H9 (cell line): ENCODE data around the gene MAN1A2. TPM values are rescaled to one million over a fixed set of nuclear protein-coding genes. Genes with fewer than 3 reads are reported as not detected.

Source experiments
- DNase-seq: peaks from one replicate; pipeline ENCODE4 v3.0.0-alpha.2; 2017
- H2AFZ ChIP-seq: one replicate; pipeline ENCODE4 v1.6.1; 2013; ENCODE audit warnings: mild to moderate bottlenecking, low read length, control low read depth, moderate library complexity
- H2AK5ac ChIP-seq: 2 replicates; pipeline ENCODE4 v1.6.1; 2013; ENCODE audit warnings: low read length, control low read depth, mixed read lengths; ENCODE audit not compliant: insufficient read length
- H2BK120ac ChIP-seq: one replicate; pipeline ENCODE4 v1.6.1; 2013; ENCODE audit warnings: low read depth, mild to moderate bottlenecking, low read length, control low read depth, inconsistent platforms; ENCODE audit not compliant: poor library complexity, severe bottlenecking
- H2BK12ac ChIP-seq: 2 replicates; pipeline ENCODE4 v1.6.1; 2013; ENCODE audit warnings: low read length, control low read depth, mixed read lengths, low read depth; ENCODE audit not compliant: insufficient read length
- H2BK15ac ChIP-seq: 2 replicates; pipeline ENCODE4 v1.6.1; 2013; ENCODE audit warnings: low read depth, low read length, control low read depth
- H2BK20ac ChIP-seq: one replicate; pipeline ENCODE4 v1.6.1; 2013; ENCODE audit warnings: low read depth, mild to moderate bottlenecking, low read length, control low read depth, inconsistent platforms; ENCODE audit not compliant: poor library complexity, severe bottlenecking
- H2BK5ac ChIP-seq: 2 replicates; pipeline ENCODE4 v1.6.1; 2013; ENCODE audit warnings: low read length, control low read depth, mixed read lengths; ENCODE audit not compliant: insufficient read length
- H3K14ac ChIP-seq: 2 replicates; pipeline ENCODE4 v1.6.1; 2013; ENCODE audit warnings: low read length, control low read depth; ENCODE audit not compliant: insufficient read depth
- H3K18ac ChIP-seq: 2 replicates; pipeline ENCODE4 v1.6.1; 2013; ENCODE audit warnings: low read depth, mild to moderate bottlenecking, mixed read lengths, low read length, control low read depth; ENCODE audit not compliant: insufficient read length
- H3K23ac ChIP-seq: 2 replicates; pipeline ENCODE4 v1.6.1; 2013; ENCODE audit warnings: low read length, control low read depth, mixed read lengths, low read depth; ENCODE audit not compliant: insufficient read length
- H3K23me2 ChIP-seq: 2 replicates; pipeline ENCODE4 v1.6.1; 2013; ENCODE audit warnings: low read depth, mild to moderate bottlenecking, mixed read lengths, low read length, control low read depth; ENCODE audit not compliant: insufficient read length, poor library complexity, severe bottlenecking
- H3K27ac ChIP-seq: 2 replicates; pipeline ENCODE4 v1.5.1; 2013; ENCODE audit warnings: low read length, control low read depth, mixed read lengths, low read depth; ENCODE audit not compliant: insufficient read length
- H3K27me3 ChIP-seq: 2 replicates; pipeline ENCODE4 v1.6.1; 2013; ENCODE audit warnings: low read length, control low read depth, inconsistent platforms; ENCODE audit not compliant: insufficient read depth
- H3K4ac ChIP-seq: 2 replicates; pipeline ENCODE4 v1.6.1; 2013; ENCODE audit warnings: low read depth, mild to moderate bottlenecking, control low read depth, inconsistent platforms, low read length, moderate library complexity
- H3K4me1 ChIP-seq: 2 replicates; pipeline ENCODE4 v1.6.1; 2013; ENCODE audit warnings: low read length, control low read depth, inconsistent platforms; ENCODE audit not compliant: insufficient read depth
- H3K4me2 ChIP-seq: 2 replicates; pipeline ENCODE4 v1.6.1; 2013; ENCODE audit warnings: low read length, control low read depth, mixed read lengths; ENCODE audit not compliant: insufficient read length, insufficient read depth
- H3K56ac ChIP-seq: 2 replicates; pipeline ENCODE4 v1.6.1; 2013; ENCODE audit warnings: low read depth, mild to moderate bottlenecking, mixed read lengths, low read length, control low read depth; ENCODE audit not compliant: insufficient read length
- H3K79me1 ChIP-seq: 2 replicates; pipeline ENCODE4 v1.6.1; 2013; ENCODE audit warnings: low read depth, mild to moderate bottlenecking, moderate library complexity, low read length, control low read depth, inconsistent platforms; ENCODE audit not compliant: insufficient read depth, poor library complexity, severe bottlenecking
- H3K79me2 ChIP-seq: 2 replicates; pipeline ENCODE4 v1.6.1; 2013; ENCODE audit warnings: low read length, control low read depth, inconsistent platforms; ENCODE audit not compliant: insufficient read depth
- H3K9ac ChIP-seq: 2 replicates; pipeline ENCODE4 v1.6.1; 2013; ENCODE audit warnings: low read length, control low read depth, mixed read lengths; ENCODE audit not compliant: insufficient read length; ENCODE audit errors: extremely low read depth
- H3K9me3 ChIP-seq: one replicate; pipeline ENCODE4 v1.6.1; 2013; ENCODE audit warnings: low read depth, low read length, inconsistent platforms; ENCODE audit not compliant: control insufficient read depth
- H3T11ph ChIP-seq: one replicate; pipeline ENCODE4 v1.6.1; 2013; ENCODE audit warnings: mild to moderate bottlenecking, low read length, control low read depth, inconsistent platforms
- H4K20me1 ChIP-seq: one replicate; pipeline ENCODE4 v1.6.1; 2013; ENCODE audit not compliant: control insufficient read depth, insufficient read length, insufficient read depth
- H4K5ac ChIP-seq: 2 replicates; pipeline ENCODE4 v1.6.1; 2013; ENCODE audit warnings: low read depth, mild to moderate bottlenecking, mixed read lengths, low read length, control low read depth; ENCODE audit not compliant: insufficient read length
- H4K8ac ChIP-seq: replicated peaks from 2 replicates; pipeline ENCODE4 v1.6.1; 2013; ENCODE audit warnings: low read length, control low read depth, mixed read lengths, low read depth; ENCODE audit not compliant: insufficient read length
- H4K91ac ChIP-seq: 2 replicates; pipeline ENCODE4 v1.6.1; 2013; ENCODE audit warnings: low read depth, mild to moderate bottlenecking, moderate library complexity, mixed read lengths, low read length, control low read depth; ENCODE audit not compliant: insufficient read length
- H3K27ac Mint-ChIP-seq, 3 experiments: 2 replicates in 2 of 3; 3 replicates in 1 of 3; pipeline ENCODE4 v1.8.0; 2020 to 2021; ENCODE audit warnings: mixed read lengths in 3 of 3, mild to moderate bottlenecking in 1 of 3, moderate library complexity in 1 of 3
- H3K27me3 Mint-ChIP-seq: 2 replicates; pipeline ENCODE4 v1.8.0; 2021; ENCODE audit warnings: low read depth, mild to moderate bottlenecking, moderate library complexity, mixed read lengths
- H3K36me3 Mint-ChIP-seq, 3 experiments: 2 replicates in 2 of 3; 3 replicates in 1 of 3; pipeline ENCODE4 v1.8.0; 2020 to 2021; ENCODE audit warnings: low read depth in 3 of 3, mixed read lengths in 3 of 3; ENCODE audit not compliant: insufficient read depth in 1 of 3
- H3K4me1 Mint-ChIP-seq, 2 experiments: 2 replicates each; pipeline ENCODE4 v1.8.0; 2020; ENCODE audit warnings: mixed read lengths in 2 of 2
- H3K4me3 Mint-ChIP-seq, 2 experiments: 2 replicates in 1 of 2; 3 replicates in 1 of 2; pipeline ENCODE4 v1.8.0; 2020 to 2021; ENCODE audit warnings: mild to moderate bottlenecking in 2 of 2, mixed read lengths in 2 of 2, moderate library complexity in 1 of 2
- H3K9me3 Mint-ChIP-seq, 2 experiments: 2 replicates in 1 of 2; 3 replicates in 1 of 2; pipeline ENCODE4 v1.8.0; 2020; ENCODE audit warnings: mild to moderate bottlenecking in 2 of 2, mixed read lengths in 2 of 2, moderate library complexity in 1 of 2
- CTCF ChIP-seq: fragments of 200-600 bp; sonication (generic); conservative IDR thresholded peaks from 3 replicates; pipeline ENCODE4 v1.8.0; 2021; ENCODE audit warnings: antibody characterized with exemption, mild to moderate bottlenecking
- WGBS: extraction: QIAGEN DNeasy Blood & Tissue Kit; methylation state at CpG from one replicate; pipeline ENCODE4 v1.1.7; 2013; ENCODE audit warnings: missing lambda C conversion rate, low lambda C conversion rate, mixed read lengths; ENCODE audit not compliant: insufficient read length; ENCODE audit errors: extremely low coverage; 5-methylcytosine and 5-hydroxymethylcytosine counted together
- total RNA-seq: library from RNA; stranded (reverse); gene quantifications from 2 replicates; pipeline ENCODE4 v1.2.1, GENCODE V29; 2021

The MAN1A2 gene
- total RNA-seq, 1 experiment from 2014 or later: 24.0 TPM

GRCh38 chr1:117567435-117567834, 200.2 kb downstream of the MAN1A2 start:
- no peak overlapping the region for H2BK5ac ChIP-seq
- no peak overlapping the region for H2BK120ac ChIP-seq
- no peak overlapping the region for H4K8ac ChIP-seq
- H3K79me2 ChIP-seq: no peaks in the 10 kb centered on the region
- H4K20me1 ChIP-seq: no peaks in the 10 kb centered on the region
- no peak overlapping the region for H3K18ac ChIP-seq
- Mint-ChIP-seq H3K9me3 (no peaks in the 10 kb centered on the region), H3K27me3 (peaks cover 1% of the 10 kb centered on the region; the same call in 1 of the 2 replicates), H3K27ac (no peak overlapping the region), H3K4me1 (peaks cover 0 to 3% of the 10 kb centered on the region in 2 experiments; a peak in 1 of 4 replicates), H3K36me3 (no peaks in the 10 kb centered on the region; a peak in 1 of 7 replicates), H3K4me3 (no peak overlapping the region)
- no peak overlapping the region for H2AFZ ChIP-seq
- H3K23me2 ChIP-seq: no peaks in the 10 kb centered on the region
- TF ChIP-seq CTCF: no peak
- H3K27me3 ChIP-seq: no peaks in the 10 kb centered on the region
- no peak overlapping the region for H3K23ac ChIP-seq
- no peak overlapping the region for H3K56ac ChIP-seq
- DNase-seq: no peak
- no peak overlapping the region for H3K9ac ChIP-seq
- no CpG with 5 or more reads among the region's 10 CpGs for WGBS
- no peak overlapping the region for H2BK20ac ChIP-seq
- H3K27ac ChIP-seq: no peak overlapping the region
- no peak overlapping the region for H3T11ph ChIP-seq
- no peak overlapping the region for H3K4ac ChIP-seq
- no peak overlapping the region for H3K4me2 ChIP-seq
- no peak overlapping the region for H2AK5ac ChIP-seq
- H4K5ac ChIP-seq: no peak overlapping the region
- H3K79me1 ChIP-seq: no peaks in the 10 kb centered on the region
- H3K9me3 ChIP-seq: no peaks in the 10 kb centered on the region
- H3K4me1 ChIP-seq: no peaks in the 10 kb centered on the region
- no peak overlapping the region for H2BK12ac ChIP-seq
- no peak overlapping the region for H4K91ac ChIP-seq
- no peak overlapping the region for H2BK15ac ChIP-seq
- no peak overlapping the region; the same call in 1 of the 2 replicates for H3K14ac ChIP-seq
